Smooth muscle cell (in vitro differentiated cells): ENCODE results near the gene RASA1. TPM values are rescaled to one million over a fixed set of nuclear protein-coding genes. Genes with fewer than 3 reads are reported as not detected.

ENCODE experiments used
- DNase-seq: peaks from one replicate; lab custom pipeline; 2025; ENCODE audit not compliant: unreplicated experiment; lab: John Stamatoyannopoulos, UW
- H2AFZ ChIP-seq: fragments of 200-600 bp; sonication (generic); 2 replicates; pipeline ENCODE4 v1.6.0; 2016; ENCODE audit warnings: antibody characterized with exemption, low read depth, mild to moderate bottlenecking
- H3F3A ChIP-seq: fragments of 200-600 bp; sonication (generic); 2 replicates; pipeline ENCODE4 v1.6.0; 2017; ENCODE audit warnings: antibody characterized with exemption, low read depth
- H3K27ac ChIP-seq: fragments of 200-600 bp; sonication (generic); 2 replicates; pipeline ENCODE4 v1.5.1; 2016; ENCODE audit warnings: low read depth, mild to moderate bottlenecking
- H3K27me3 ChIP-seq: fragments of 200-600 bp; sonication (generic); 2 replicates; pipeline ENCODE4 v1.6.1; 2016; ENCODE audit warnings: low read depth, mild to moderate bottlenecking
- H3K36me3 ChIP-seq: fragments of 200-600 bp; sonication (generic); 2 replicates; pipeline ENCODE4 v1.5.1; 2016; ENCODE audit warnings: low read depth
- H3K4me1 ChIP-seq: fragments of 200-600 bp; sonication (generic); 2 replicates; pipeline ENCODE4 v1.5.1; 2016; ENCODE audit warnings: low read depth
- H3K4me2 ChIP-seq: fragments of 200-600 bp; sonication (generic); 2 replicates; pipeline ENCODE4 v1.6.0; 2016; ENCODE audit warnings: mild to moderate bottlenecking
- H3K4me3 ChIP-seq: fragments of 200-600 bp; sonication (generic); 2 replicates; pipeline ENCODE4 v1.5.1; 2016; ENCODE audit warnings: mild to moderate bottlenecking
- H3K79me2 ChIP-seq: fragments of 200-600 bp; sonication (generic); 2 replicates; pipeline ENCODE4 v1.6.0; 2016; ENCODE audit warnings: low read depth, mild to moderate bottlenecking
- H3K9ac ChIP-seq: fragments of 200-600 bp; sonication (generic); 2 replicates; pipeline ENCODE4 v1.6.0; 2016; ENCODE audit warnings: low read depth
- H3K9me3 ChIP-seq: fragments of 200-600 bp; sonication (generic); replicated peaks from 2 replicates; pipeline ENCODE4 v1.5.1; 2016; ENCODE audit warnings: low read depth
- H4K20me1 ChIP-seq: fragments of 200-600 bp; sonication (generic); 2 replicates; pipeline ENCODE4 v1.6.0; 2016; ENCODE audit warnings: low read depth
- CTCF ChIP-seq: fragments of 200-600 bp; sonication (generic); IDR thresholded peaks from 2 replicates; pipeline ENCODE4 v1.5.1; 2017; ENCODE audit warnings: borderline replicate concordance, mild to moderate bottlenecking, antibody characterized with exemption; ENCODE audit not compliant: insufficient read depth, poor library complexity, severe bottlenecking
- WGBS: methylation state at CpG from one replicate; pipeline ENCODE4 v1.1.7; 2016; ENCODE audit warnings: low lambda C conversion rate; 5-methylcytosine and 5-hydroxymethylcytosine counted together
- polyA plus RNA-seq: library from polyadenylated mRNA; unstranded; fragments of >200 nt; fragmentation: Nextera tagmentation; extraction: Ambion mirVana; gene quantifications from 2 replicates; pipeline ENCODE4 v1.2.1, GENCODE V29; 2016
- total RNA-seq: library from RNA; depleted of rRNA; stranded (reverse); fragments of >200 nt; gene quantifications from 2 replicates; pipeline ENCODE4 v1.2.3, GENCODE V29; 2014

RASA1 gene
- total and polyA plus RNA-seq, 2 experiments from 2014 or later = 28.9 to 59.6 TPM

GRCh38 chr5:87313216-87313615 lies 45.5 kb downstream of the RASA1 start:
- no peaks in the 10 kb centered on the region for H3K27me3 ChIP-seq
- H3F3A ChIP-seq = no peaks in the 10 kb centered on the region
- no peak overlapping the region for H3K27ac ChIP-seq
- no peak overlapping the region for H3K4me3 ChIP-seq
- DNase-seq = no peak
- no peak overlapping the region for H2AFZ ChIP-seq
- peaks cover 86% of the 10 kb centered on the region for H4K20me1 ChIP-seq
- H3K4me2 ChIP-seq = no peak overlapping the region
- H3K9ac ChIP-seq = no peak overlapping the region
- peaks cover 96% of the 10 kb centered on the region for H3K79me2 ChIP-seq
- H3K9me3 ChIP-seq = no peaks in the 10 kb centered on the region
- no peak for TF ChIP-seq CTCF
- peaks cover 6% of the 10 kb centered on the region for H3K4me1 ChIP-seq
- H3K36me3 ChIP-seq = no peaks in the 10 kb centered on the region
- 96% methylated on average over 3 of the region's 3 CpGs for WGBS

- no peaks in the 10 kb centered on the region for H3K4me1 ChIP-seq
- DNase-seq = no peak
- H3K4me3 ChIP-seq = no peak overlapping the region
- no peak overlapping the region for H2AFZ ChIP-seq
- no peaks in the 10 kb centered on the region for H3K27me3 ChIP-seq
- no peak for TF ChIP-seq CTCF
- H3K9ac ChIP-seq = no peak overlapping the region
- WGBS = 97% methylated on average over 2 of the region's 2 CpGs
- H4K20me1 ChIP-seq = peaks cover 78% of the 10 kb centered on the region
- no peak overlapping the region for H3K27ac ChIP-seq
- H3K36me3 ChIP-seq = no peaks in the 10 kb centered on the region
- H3F3A ChIP-seq = no peaks in the 10 kb centered on the region
- peaks cover 94% of the 10 kb centered on the region for H3K79me2 ChIP-seq
- no peaks in the 10 kb centered on the region for H3K9me3 ChIP-seq
- H3K4me2 ChIP-seq = no peak overlapping the region
These were observed 51.8 kb downstream of the RASA1 start for GRCh38 chr5:87319469-87319868.

GRCh38 chr5:87321605-87322004 lies 53.9 kb downstream of the RASA1 start:
- no peaks in the 10 kb centered on the region for H3K27me3 ChIP-seq
- no peak for TF ChIP-seq CTCF
- H3F3A ChIP-seq = no peaks in the 10 kb centered on the region
- DNase-seq = no peak
- no peak overlapping the region for H3K27ac ChIP-seq
- H3K9me3 ChIP-seq = no peaks in the 10 kb centered on the region
- no peaks in the 10 kb centered on the region for H3K36me3 ChIP-seq
- H3K4me2 ChIP-seq = no peak overlapping the region
- no peak overlapping the region for H3K4me3 ChIP-seq
- peaks cover 76% of the 10 kb centered on the region for H4K20me1 ChIP-seq
- H3K9ac ChIP-seq = no peak overlapping the region
- H3K4me1 ChIP-seq = no peaks in the 10 kb centered on the region
- H3K79me2 ChIP-seq = peaks cover 97% of the 10 kb centered on the region
- WGBS = 94% methylated on average over 1 of the region's 1 CpG
- no peak overlapping the region for H2AFZ ChIP-seq

GRCh38 chr5:87322381-87322780 lies 54.7 kb downstream of the RASA1 start:
- Histone ChIP-seq H3K27ac (no peak overlapping the region), H3F3A (no peaks in the 10 kb centered on the region), H3K9ac (no peak overlapping the region), H3K4me3 (no peak overlapping the region), H3K79me2 (peaks cover 97% of the 10 kb centered on the region), H3K9me3 (no peaks in the 10 kb centered on the region), H3K4me1 (no peaks in the 10 kb centered on the region), H2AFZ (no peak overlapping the region), H4K20me1 (peaks cover 78% of the 10 kb centered on the region), H3K27me3 (no peaks in the 10 kb centered on the region), H3K36me3 (no peaks in the 10 kb centered on the region), H3K4me2 (no peak overlapping the region)
- 98% methylated on average over 3 of the region's 3 CpGs for WGBS
- no peak for DNase-seq
- no peak for TF ChIP-seq CTCF
